ENCODE measurements around the gene AMOTL1. TPM values are rescaled to one million over a fixed set of nuclear protein-coding genes. Genes with fewer than 3 reads are reported as not detected.
A peak's percentile ranks its signal among the peaks of the same experiment; 100 is the strongest.

AMOTL1 gene
- polyA plus RNA-seq, 1 donor (not counting 4 experiments of a cell fraction or from before 2014, with no cell fraction given) = 86.5 TPM

- Histone ChIP-seq H3K79me2 (ENCODE audit: control insufficient read depth, insufficient read depth, low read length) (peaks cover 74% of the 10 kb centered on the region), H4K20me1 (ENCODE audit: control insufficient read depth, extremely low read depth, insufficient read depth, low read length) (peaks cover 22% of the 10 kb centered on the region), H3K4me2 (ENCODE audit: control insufficient read depth, extremely low read depth, insufficient read depth, low read depth, low read length) (peak overlapping the region; percentile 98), H3K27ac (ENCODE audit: control insufficient read depth, insufficient read depth, low read length) (peak overlapping the region; percentile 86), H3K4me3 (ENCODE audit: control insufficient read depth in 2 of 3, extremely low read depth in 1 of 3, insufficient read depth in 2 of 3, low read depth in 1 of 3, low read length in 3 of 3) (peak overlapping the region; percentile 91 to 97 (median 92)), H3K9me1 (ENCODE audit: control insufficient read depth, extremely low read depth, insufficient read depth, low read length) (peaks cover under 1% of the 10 kb centered on the region), H3K36me3 (ENCODE audit: control insufficient read depth in 2 of 2, extremely low read depth in 1 of 2, insufficient read depth in 2 of 2, low read length in 2 of 2) (peaks cover 1 to 4% of the 10 kb centered on the region in 2 experiments), H3K27me3 (ENCODE audit: control insufficient read depth, extremely low read depth, insufficient read depth, low read length) (no peaks in the 10 kb centered on the region), H3K4me1 (ENCODE audit: control insufficient read depth, extremely low read depth, insufficient read depth, low read length) (peaks cover 61% of the 10 kb centered on the region), H3K9me3 (ENCODE audit: control insufficient read depth, low read depth, low read length) (no peaks in the 10 kb centered on the region), H2AFZ (ENCODE audit: control insufficient read depth, low read length) (no peak overlapping the region), H3K9ac (ENCODE audit: control insufficient read depth, extremely low read depth, insufficient read depth, low read length) (peak overlapping the region; percentile 95)
- DNase-seq (ENCODE audit: low read depth, low spot score) (no peak), FAIRE-seq (no peak)
- no peak for TF ChIP-seq EZH2 (IDR thresholded peaks at IDR 0.05; ENCODE audit: low read length)
- TF ChIP-seq, protein P1, sequence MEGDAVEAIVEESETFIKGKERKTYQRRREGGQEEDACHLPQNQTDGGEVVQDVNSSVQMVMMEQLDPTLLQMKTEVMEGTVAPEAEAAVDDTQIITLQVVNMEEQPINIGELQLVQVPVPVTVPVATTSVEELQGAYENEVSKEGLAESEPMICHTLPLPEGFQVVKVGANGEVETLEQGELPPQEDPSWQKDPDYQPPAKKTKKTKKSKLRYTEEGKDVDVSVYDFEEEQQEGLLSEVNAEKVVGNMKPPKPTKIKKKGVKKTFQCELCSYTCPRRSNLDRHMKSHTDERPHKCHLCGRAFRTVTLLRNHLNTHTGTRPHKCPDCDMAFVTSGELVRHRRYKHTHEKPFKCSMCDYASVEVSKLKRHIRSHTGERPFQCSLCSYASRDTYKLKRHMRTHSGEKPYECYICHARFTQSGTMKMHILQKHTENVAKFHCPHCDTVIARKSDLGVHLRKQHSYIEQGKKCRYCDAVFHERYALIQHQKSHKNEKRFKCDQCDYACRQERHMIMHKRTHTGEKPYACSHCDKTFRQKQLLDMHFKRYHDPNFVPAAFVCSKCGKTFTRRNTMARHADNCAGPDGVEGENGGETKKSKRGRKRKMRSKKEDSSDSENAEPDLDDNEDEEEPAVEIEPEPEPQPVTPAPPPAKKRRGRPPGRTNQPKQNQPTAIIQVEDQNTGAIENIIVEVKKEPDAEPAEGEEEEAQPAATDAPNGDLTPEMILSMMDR (optimal IDR thresholded peaks at IDR 0.05 in 1 of 3, IDR thresholded peaks at IDR 0.05 in 1 of 3, conservative IDR thresholded peaks at IDR 0.05 in 1 of 3; ENCODE audit: extremely low read depth in 1 of 3, insufficient read depth in 2 of 3, low read length in 3 of 3) = no peak
- dilution Hi-C loops (cut with MboI; ENCODE audit: extremely low pct_ligation_motif_present, low sequenced_read_pairs) = no loop called here
Measured at GRCh38 chr11:94770563-94771120, 2.5 kb downstream of the AMOTL1 start.

GRCh38 chr11:94771390-94771789 lies 3.2 kb downstream of the AMOTL1 start:
- Histone ChIP-seq H3K4me3 (ENCODE audit: control insufficient read depth in 2 of 3, extremely low read depth in 1 of 3, insufficient read depth in 2 of 3, low read depth in 1 of 3, low read length in 3 of 3) (peak overlapping the region in 1 of 3 experiments; percentile 27), H2AFZ (ENCODE audit: control insufficient read depth, low read length) (no peak overlapping the region), H4K20me1 (ENCODE audit: control insufficient read depth, extremely low read depth, insufficient read depth, low read length) (peaks cover 29% of the 10 kb centered on the region), H3K27me3 (ENCODE audit: control insufficient read depth, extremely low read depth, insufficient read depth, low read length) (no peaks in the 10 kb centered on the region), H3K9me3 (ENCODE audit: control insufficient read depth, low read depth, low read length) (no peaks in the 10 kb centered on the region), H3K9me1 (ENCODE audit: control insufficient read depth, extremely low read depth, insufficient read depth, low read length) (peaks cover 4% of the 10 kb centered on the region), H3K4me2 (ENCODE audit: control insufficient read depth, extremely low read depth, insufficient read depth, low read depth, low read length) (peak overlapping the region; percentile 4), H3K9ac (ENCODE audit: control insufficient read depth, extremely low read depth, insufficient read depth, low read length) (no peak overlapping the region), H3K4me1 (ENCODE audit: control insufficient read depth, extremely low read depth, insufficient read depth, low read length) (peaks cover 61% of the 10 kb centered on the region), H3K36me3 (ENCODE audit: control insufficient read depth in 2 of 2, extremely low read depth in 1 of 2, insufficient read depth in 2 of 2, low read length in 2 of 2) (peaks cover 0 to 7% of the 10 kb centered on the region in 2 experiments), H3K27ac (ENCODE audit: control insufficient read depth, insufficient read depth, low read length) (no peak overlapping the region), H3K79me2 (ENCODE audit: control insufficient read depth, insufficient read depth, low read length) (peaks cover 82% of the 10 kb centered on the region)
- FAIRE-seq (no peak), DNase-seq (ENCODE audit: low read depth, low spot score) (no peak)
- dilution Hi-C loops (cut with MboI; ENCODE audit: extremely low pct_ligation_motif_present, low sequenced_read_pairs) = no loop called here
- TF ChIP-seq, protein P1 (optimal IDR thresholded peaks at IDR 0.05 in 1 of 3, IDR thresholded peaks at IDR 0.05 in 1 of 3, conservative IDR thresholded peaks at IDR 0.05 in 1 of 3; ENCODE audit: extremely low read depth in 1 of 3, insufficient read depth in 2 of 3, low read length in 3 of 3) = no peak
- no peak for TF ChIP-seq EZH2 (IDR thresholded peaks at IDR 0.05; ENCODE audit: low read length)

Measured in keratinocyte (primary cell).